Heart left ventricle (tissue), 13 donors: Measurements from ENCODE around the gene LRP1-AS.

Source experiments
- POLR2A ChIP-seq, 2 donors: fragments of 450-650 bp; IDR thresholded peaks; one replicate each; pipeline ENCODE4 v1.6.1; 2017; ENCODE audit warnings: antibody characterized with exemption in 2 of 2, mild to moderate bottlenecking in 2 of 2, moderate library complexity in 2 of 2
- TF ChIP-seq, protein P1 (sequence below), 12 donors: fragments of 200-600 bp; sonication (generic) in 4 of 12; IDR thresholded peaks; one replicate each; pipeline versions ENCODE4 v1.5.0 to v1.8.0; 2018 to 2022; ENCODE audit warnings: antibody characterized with exemption in 12 of 12, mild to moderate bottlenecking in 5 of 12
- donor health status: ischemic (EF 13 %, LVEDD 7.1; RV severe dilation, severe dysfunction).
- donor health status: DM: no; HTN: yes; CAD: no.
- donor health status: DM: no; HTN: no; CAD: no.
- donor health status: ischemic (EF 25% LVEDD 6.9; RV normal size, moderate dysfunction).
- donor health status: ischemic (EF 25% LVEDD 5.7; RV mildly dilated, moderate dysfunction).
- donor health status: ischemic (EF 35%, LVEDD 5.7; RV mildly dilated, moderate dysfunction).
- donor health status: nonischemic (EF 11% LVEDD 7.7; RV severe dilation, severe dysfunction).
- donor health status: DM: yes; HTN: yes; CAD: no.
- donor health status: PGD.
- donor health status: ischemic (EF 29% LVEDD 5.4; RV normal size, mild dysfunction).
- donor health status: nonischemic (EF 23%, LVEDD 6.1; RV moderate dilation, normal function).

DNA sequence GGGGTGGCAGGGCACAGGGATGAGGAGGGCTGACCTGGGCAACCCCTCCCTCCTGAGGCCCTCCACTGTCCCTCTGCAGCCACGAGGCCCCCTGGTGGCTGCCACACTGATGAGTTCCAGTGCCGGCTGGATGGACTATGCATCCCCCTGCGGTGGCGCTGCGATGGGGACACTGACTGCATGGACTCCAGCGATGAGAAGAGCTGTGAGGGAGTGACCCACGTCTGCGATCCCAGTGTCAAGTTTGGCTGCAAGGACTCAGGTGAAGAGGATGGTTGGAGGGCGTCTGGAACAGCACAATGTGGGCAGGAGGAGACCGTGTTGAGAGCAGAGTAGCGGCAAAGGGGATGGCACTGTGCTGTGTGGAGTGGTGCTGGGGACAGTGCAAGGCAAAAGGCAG is 25.7 kb upstream of the LRP1-AS start:
- TF ChIP-seq, protein P1, sequence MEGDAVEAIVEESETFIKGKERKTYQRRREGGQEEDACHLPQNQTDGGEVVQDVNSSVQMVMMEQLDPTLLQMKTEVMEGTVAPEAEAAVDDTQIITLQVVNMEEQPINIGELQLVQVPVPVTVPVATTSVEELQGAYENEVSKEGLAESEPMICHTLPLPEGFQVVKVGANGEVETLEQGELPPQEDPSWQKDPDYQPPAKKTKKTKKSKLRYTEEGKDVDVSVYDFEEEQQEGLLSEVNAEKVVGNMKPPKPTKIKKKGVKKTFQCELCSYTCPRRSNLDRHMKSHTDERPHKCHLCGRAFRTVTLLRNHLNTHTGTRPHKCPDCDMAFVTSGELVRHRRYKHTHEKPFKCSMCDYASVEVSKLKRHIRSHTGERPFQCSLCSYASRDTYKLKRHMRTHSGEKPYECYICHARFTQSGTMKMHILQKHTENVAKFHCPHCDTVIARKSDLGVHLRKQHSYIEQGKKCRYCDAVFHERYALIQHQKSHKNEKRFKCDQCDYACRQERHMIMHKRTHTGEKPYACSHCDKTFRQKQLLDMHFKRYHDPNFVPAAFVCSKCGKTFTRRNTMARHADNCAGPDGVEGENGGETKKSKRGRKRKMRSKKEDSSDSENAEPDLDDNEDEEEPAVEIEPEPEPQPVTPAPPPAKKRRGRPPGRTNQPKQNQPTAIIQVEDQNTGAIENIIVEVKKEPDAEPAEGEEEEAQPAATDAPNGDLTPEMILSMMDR (IDR thresholded peaks at IDR 0.05) = peak; percentile 34 to 66 (median 48)
- no peak for TF ChIP-seq POLR2A (IDR thresholded peaks at IDR 0.05)
